Parathyroid adenoma (tissue), 2 donors: ENCODE data around the gene HNRNPR.

Source experiments
- H2AFZ ChIP-seq: fragments of 300-600 bp; sonication (generic); one replicate; pipeline ENCODE4 v1.7.0; 2017; ENCODE audit warnings: antibody characterized with exemption, mild to moderate bottlenecking
- H3K27ac ChIP-seq: fragments of 300-600 bp; sonication (generic); one replicate; pipeline ENCODE4 v1.7.0; 2017
- H3K27me3 ChIP-seq: fragments of 300-600 bp; sonication (generic); one replicate; pipeline ENCODE4 v1.7.0; 2017; ENCODE audit warnings: low read length; ENCODE audit not compliant: control insufficient read depth, insufficient read depth
- H3K36me3 ChIP-seq: fragments of 300-600 bp; sonication (generic); one replicate; pipeline ENCODE4 v1.7.0; 2017; ENCODE audit warnings: low read length; ENCODE audit not compliant: control insufficient read depth, insufficient read depth
- H3K4me1 ChIP-seq: fragments of 300-600 bp; sonication (generic); one replicate; pipeline ENCODE4 v1.7.0; 2017; ENCODE audit warnings: control low read depth
- H3K4me2 ChIP-seq: fragments of 300-600 bp; sonication (generic); one replicate; pipeline ENCODE4 v1.7.0; 2017; ENCODE audit warnings: low read length
- H3K4me3 ChIP-seq: fragments of 300-600 bp; sonication (generic); one replicate; pipeline ENCODE4 v1.7.0; 2017; ENCODE audit warnings: low read depth, low read length
- H3K79me2 ChIP-seq: fragments of 300-600 bp; sonication (generic); one replicate; pipeline ENCODE4 v1.7.0; 2017; ENCODE audit warnings: control low read depth
- H3K9ac ChIP-seq: fragments of 300-600 bp; sonication (generic); one replicate; pipeline ENCODE4 v1.7.0; 2017; ENCODE audit warnings: mild to moderate bottlenecking
- H3K9me3 ChIP-seq: fragments of 300-600 bp; sonication (generic); one replicate; pipeline ENCODE4 v1.7.0; 2017; ENCODE audit warnings: low read length; ENCODE audit not compliant: control insufficient read depth
- TF ChIP-seq, protein P1 (sequence below): fragments of 300-600 bp; sonication (generic); IDR thresholded peaks from one replicate; pipeline ENCODE4 v1.7.0; 2017; ENCODE audit warnings: antibody characterized with exemption, mild to moderate bottlenecking
- donor health status: primary hyperparathyroidism.

The HNRNPR gene

DNA sequence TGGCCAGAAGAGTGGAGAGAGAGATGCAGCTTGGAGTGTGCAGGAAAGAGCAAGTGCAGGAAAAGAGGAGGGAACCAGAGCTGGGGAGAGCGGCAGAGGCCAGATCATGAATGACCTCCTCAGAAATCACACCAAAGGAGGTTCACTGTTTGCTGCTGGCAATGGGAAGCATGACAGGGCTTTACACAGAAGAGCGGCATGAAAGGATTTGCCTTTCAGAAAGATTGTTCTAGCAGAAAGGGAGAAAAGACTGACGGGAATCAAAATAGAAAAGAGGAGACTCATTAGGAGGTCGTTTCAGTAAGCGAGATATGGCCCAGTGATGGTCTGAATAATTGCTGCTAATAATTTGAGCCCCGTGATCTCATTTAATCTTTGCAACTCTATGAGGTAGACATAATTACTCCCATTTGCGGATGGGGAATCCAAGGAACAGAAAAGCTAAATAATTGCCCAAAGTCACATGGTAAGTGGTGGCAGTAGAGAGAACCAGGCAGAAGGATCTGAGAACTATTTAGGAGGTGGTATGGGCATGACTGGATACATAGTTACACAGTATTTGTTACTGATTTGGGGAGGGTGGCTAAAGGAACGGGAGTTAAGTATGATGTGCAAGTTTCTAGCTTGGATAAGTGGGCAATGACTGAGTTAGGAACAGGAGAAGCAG lies 12.5 kb upstream of the HNRNPR start:
- no peak overlapping the region for H3K9ac ChIP-seq
- H3K9me3 ChIP-seq, result no peaks in the 10 kb centered on the region
- no peak overlapping the region for H3K4me2 ChIP-seq
- TF ChIP-seq, protein P1, sequence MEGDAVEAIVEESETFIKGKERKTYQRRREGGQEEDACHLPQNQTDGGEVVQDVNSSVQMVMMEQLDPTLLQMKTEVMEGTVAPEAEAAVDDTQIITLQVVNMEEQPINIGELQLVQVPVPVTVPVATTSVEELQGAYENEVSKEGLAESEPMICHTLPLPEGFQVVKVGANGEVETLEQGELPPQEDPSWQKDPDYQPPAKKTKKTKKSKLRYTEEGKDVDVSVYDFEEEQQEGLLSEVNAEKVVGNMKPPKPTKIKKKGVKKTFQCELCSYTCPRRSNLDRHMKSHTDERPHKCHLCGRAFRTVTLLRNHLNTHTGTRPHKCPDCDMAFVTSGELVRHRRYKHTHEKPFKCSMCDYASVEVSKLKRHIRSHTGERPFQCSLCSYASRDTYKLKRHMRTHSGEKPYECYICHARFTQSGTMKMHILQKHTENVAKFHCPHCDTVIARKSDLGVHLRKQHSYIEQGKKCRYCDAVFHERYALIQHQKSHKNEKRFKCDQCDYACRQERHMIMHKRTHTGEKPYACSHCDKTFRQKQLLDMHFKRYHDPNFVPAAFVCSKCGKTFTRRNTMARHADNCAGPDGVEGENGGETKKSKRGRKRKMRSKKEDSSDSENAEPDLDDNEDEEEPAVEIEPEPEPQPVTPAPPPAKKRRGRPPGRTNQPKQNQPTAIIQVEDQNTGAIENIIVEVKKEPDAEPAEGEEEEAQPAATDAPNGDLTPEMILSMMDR, result no peak
- no peak overlapping the region for H3K27ac ChIP-seq
- H2AFZ ChIP-seq, result no peak overlapping the region
- H3K27me3 ChIP-seq, result no peaks in the 10 kb centered on the region
- H3K36me3 ChIP-seq, result peaks cover 8% of the 10 kb centered on the region
- no peak overlapping the region for H3K4me3 ChIP-seq
- H3K79me2 ChIP-seq, result no peaks in the 10 kb centered on the region
- H3K4me1 ChIP-seq, result no peaks in the 10 kb centered on the region

GRCh38 chr1:23354245-23354644 lies 10.2 kb upstream of the HNRNPR start:
- no peaks in the 10 kb centered on the region for H3K79me2 ChIP-seq
- no peak overlapping the region for H3K4me2 ChIP-seq
- TF ChIP-seq, protein P1, result no peak
- H3K4me3 ChIP-seq, result no peak overlapping the region
- no peaks in the 10 kb centered on the region for H3K36me3 ChIP-seq
- no peaks in the 10 kb centered on the region for H3K9me3 ChIP-seq
- no peak overlapping the region for H2AFZ ChIP-seq
- H3K27ac ChIP-seq, result no peak overlapping the region
- no peak overlapping the region for H3K9ac ChIP-seq
- no peaks in the 10 kb centered on the region for H3K4me1 ChIP-seq
- H3K27me3 ChIP-seq, result no peaks in the 10 kb centered on the region

DNA sequence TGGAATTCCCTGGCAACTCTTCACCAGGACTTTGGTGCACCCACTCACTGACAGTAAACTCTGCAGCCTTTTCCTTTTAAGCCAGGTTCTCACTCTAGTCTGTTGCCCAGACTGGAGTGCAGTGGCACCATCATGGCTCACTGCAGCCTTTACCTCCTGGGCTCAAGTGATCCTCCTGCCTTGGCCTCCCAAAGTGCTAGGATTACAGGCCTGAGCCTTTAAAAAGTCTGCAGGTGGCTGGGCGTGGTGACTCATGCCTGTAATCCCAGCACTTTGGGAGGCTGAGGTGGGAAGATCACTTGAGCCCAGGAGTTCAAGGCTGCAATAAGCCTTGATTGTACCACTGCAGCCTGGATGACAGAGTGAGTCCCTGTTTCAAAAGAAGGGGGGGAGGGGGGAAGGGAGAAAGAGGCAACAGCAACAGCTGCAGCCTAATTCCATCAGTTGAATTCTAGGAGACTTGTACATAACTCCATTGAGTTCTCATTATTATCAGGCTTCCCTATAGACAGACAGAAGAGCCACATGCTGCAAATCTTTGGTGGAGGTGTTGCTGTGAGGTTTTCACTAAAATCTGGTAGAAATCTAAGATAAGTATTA lies 8.1 kb upstream of the HNRNPR start:
- no peak overlapping the region for H2AFZ ChIP-seq
- H3K4me3 ChIP-seq, result no peak overlapping the region
- H3K4me2 ChIP-seq, result no peak overlapping the region
- no peaks in the 10 kb centered on the region for H3K79me2 ChIP-seq
- no peak overlapping the region for H3K27ac ChIP-seq
- H3K27me3 ChIP-seq, result no peaks in the 10 kb centered on the region
- TF ChIP-seq, protein P1, result no peak
- H3K9me3 ChIP-seq, result no peaks in the 10 kb centered on the region
- no peaks in the 10 kb centered on the region for H3K4me1 ChIP-seq
- H3K9ac ChIP-seq, result no peak overlapping the region
- no peaks in the 10 kb centered on the region for H3K36me3 ChIP-seq

DNA sequence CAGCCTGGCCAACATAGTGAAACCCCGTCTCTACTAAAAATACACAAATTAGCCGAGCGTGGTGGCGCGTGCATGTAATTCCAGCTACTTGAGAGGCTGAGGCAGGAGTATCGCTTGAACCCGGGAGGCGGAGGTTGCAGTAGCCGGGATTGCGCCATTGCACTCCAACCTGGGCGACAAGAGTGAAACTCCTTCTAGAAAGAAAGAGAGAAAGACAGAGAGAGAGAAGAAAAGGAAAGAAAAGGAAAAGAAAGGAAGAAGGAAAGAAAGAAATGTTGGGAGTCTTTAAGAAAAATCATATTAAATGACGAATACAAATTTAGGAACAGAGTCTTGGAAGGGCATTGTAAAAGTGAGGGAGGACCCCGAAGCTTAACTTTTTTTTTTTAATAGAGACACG lies 1.8 kb upstream of the HNRNPR start:
- H3K4me3 ChIP-seq, result no peak overlapping the region
- no peak overlapping the region for H3K27ac ChIP-seq
- H3K4me2 ChIP-seq, result no peak overlapping the region
- H3K9me3 ChIP-seq, result no peaks in the 10 kb centered on the region
- peaks cover 14% of the 10 kb centered on the region for H3K79me2 ChIP-seq
- no peak overlapping the region for H2AFZ ChIP-seq
- H3K27me3 ChIP-seq, result no peaks in the 10 kb centered on the region
- TF ChIP-seq, protein P1, result no peak
- peaks cover 4% of the 10 kb centered on the region for H3K4me1 ChIP-seq
- H3K36me3 ChIP-seq, result no peaks in the 10 kb centered on the region
- H3K9ac ChIP-seq, result no peak overlapping the region
